HEK293T (cell line): ENCODE measurements around the gene PRMT7.

Experiments used
- HDGF ChIP-seq: fragments of 450-650 bp; IDR thresholded peaks from 2 replicates; pipeline ENCODE4 v1.6.1; 2017; ENCODE audit warnings: antibody characterized with exemption, borderline replicate concordance
- ZNF384 ChIP-seq: fragments of 450-650 bp; IDR thresholded peaks from 2 replicates; pipeline ENCODE4 v1.6.1; 2016
- TF ChIP-seq, protein P1 (sequence below): fragments of 450-650 bp; IDR thresholded peaks from 2 replicates; pipeline ENCODE4 v1.6.1; 2016

DNA sequence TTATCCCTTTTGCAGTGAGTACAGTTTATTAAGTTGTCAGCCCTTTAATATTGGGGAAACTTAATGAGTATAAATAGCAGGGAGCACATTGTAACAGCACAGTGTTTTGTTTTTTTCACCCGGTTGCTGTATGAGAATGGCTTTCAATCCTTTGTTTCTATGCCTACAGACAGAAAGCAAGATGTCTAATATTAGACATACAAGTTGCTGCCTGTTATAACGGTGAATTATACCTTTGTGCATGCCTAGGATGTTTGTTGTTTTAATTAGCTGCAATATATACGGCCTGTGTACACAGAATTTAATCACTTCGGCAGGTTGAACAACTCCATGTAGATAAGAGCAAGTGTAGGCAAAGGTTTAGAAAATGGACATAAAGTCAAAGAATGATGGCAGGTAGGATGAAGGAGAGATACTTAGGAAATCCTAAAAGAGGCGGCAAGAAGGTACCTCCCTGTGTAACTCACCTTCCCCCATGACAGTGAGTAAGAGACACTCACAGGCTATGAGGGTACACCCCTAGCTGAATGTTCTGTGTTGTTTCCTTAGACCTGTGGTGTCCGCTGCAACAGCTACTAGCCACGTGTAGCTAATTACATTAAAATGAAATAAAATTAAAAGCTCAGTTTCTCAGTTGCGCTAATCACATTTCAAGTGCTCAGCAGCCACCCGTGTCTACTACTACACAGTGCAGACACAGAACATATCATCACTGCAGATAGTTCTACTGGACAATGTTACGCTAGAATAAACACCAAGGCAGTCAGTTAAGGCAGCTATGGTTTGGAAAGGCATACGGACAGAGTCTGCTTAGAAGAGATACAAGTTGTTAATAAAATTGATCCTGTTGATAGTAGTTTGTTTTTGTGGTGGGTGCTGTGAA lies 11.0 kb upstream of the PRMT7 start:
- TF ChIP-seq, protein P1, sequence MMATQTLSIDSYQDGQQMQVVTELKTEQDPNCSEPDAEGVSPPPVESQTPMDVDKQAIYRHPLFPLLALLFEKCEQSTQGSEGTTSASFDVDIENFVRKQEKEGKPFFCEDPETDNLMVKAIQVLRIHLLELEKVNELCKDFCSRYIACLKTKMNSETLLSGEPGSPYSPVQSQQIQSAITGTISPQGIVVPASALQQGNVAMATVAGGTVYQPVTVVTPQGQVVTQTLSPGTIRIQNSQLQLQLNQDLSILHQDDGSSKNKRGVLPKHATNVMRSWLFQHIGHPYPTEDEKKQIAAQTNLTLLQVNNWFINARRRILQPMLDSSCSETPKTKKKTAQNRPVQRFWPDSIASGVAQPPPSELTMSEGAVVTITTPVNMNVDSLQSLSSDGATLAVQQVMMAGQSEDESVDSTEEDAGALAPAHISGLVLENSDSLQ, result no peak
- TF ChIP-seq HDGF, result no peak
- no peak for TF ChIP-seq ZNF384
